ENCODE data around the gene ASTN2. TPM values are rescaled to one million over a fixed set of nuclear protein-coding genes. Genes with fewer than 3 reads are reported as not detected.

The ASTN2 gene
- total RNA-seq, 1 experiment from 2014 or later, result 1.8 TPM

DNA sequence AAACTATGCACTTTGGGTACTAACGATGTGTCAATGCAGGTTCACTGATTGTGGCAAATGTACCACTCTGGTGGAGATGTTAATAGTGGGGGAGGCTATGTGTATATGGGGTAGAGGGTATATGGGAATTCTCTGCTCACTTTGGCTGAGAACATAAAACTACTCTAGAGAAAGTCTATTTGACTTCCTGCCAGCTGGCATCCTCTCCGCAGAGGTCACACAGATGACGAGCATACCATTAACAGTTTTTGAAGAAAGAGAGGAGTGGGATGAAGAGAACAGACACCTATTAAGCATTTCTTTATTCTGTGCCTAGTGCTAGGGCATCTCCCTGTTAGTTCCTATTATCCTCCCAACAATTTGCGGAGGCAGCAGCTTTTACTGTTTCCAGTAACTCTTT lies 786.1 kb downstream of the ASTN2 start:
- no peaks in the 10 kb centered on the region for H3K36me3 ChIP-seq
- no peak overlapping the region for H3K4me3 ChIP-seq
- no peak for DNase-seq (ENCODE audit: low read depth in 1 of 2, low spot score in 2 of 2)
- no peaks in the 10 kb centered on the region for H3K27me3 ChIP-seq (replicated peaks)
- no peaks in the 10 kb centered on the region for H3K4me1 ChIP-seq (replicated peaks)
- no peaks in the 10 kb centered on the region for H3K9me3 ChIP-seq (replicated peaks)
- H3K27ac ChIP-seq, result no peak overlapping the region

DNA sequence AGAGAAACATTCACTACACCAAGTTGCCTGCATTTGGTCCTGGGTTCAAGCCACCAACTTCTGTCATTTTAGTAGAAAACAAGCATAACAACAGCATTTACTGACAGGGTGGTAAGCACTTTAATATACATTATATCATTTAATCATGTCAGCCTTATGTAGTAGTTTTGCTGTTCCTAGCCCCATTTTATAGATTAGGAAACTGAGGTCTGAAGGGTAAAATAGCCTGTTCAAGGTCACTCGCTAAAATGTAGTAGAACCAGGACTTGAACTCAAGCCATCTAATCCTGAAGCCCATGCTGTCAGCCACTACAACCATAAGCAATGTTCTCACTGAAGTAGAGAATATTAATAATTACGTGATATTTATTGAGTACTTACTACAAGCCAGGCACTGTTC lies 787.4 kb downstream of the ASTN2 start:
- no peak for DNase-seq (ENCODE audit: low read depth in 1 of 2, low spot score in 2 of 2)
- no peaks in the 10 kb centered on the region for H3K27me3 ChIP-seq (replicated peaks)
- H3K9me3 ChIP-seq (replicated peaks), result no peaks in the 10 kb centered on the region
- no peak overlapping the region for H3K27ac ChIP-seq
- no peaks in the 10 kb centered on the region for H3K36me3 ChIP-seq
- H3K4me1 ChIP-seq (replicated peaks), result no peaks in the 10 kb centered on the region
- no peak overlapping the region for H3K4me3 ChIP-seq

GRCh38 chr9:116626762-116627161 lies 788.1 kb downstream of the ASTN2 start:
- no peaks in the 10 kb centered on the region for H3K36me3 ChIP-seq
- no peak overlapping the region for H3K27ac ChIP-seq
- no peaks in the 10 kb centered on the region for H3K27me3 ChIP-seq (replicated peaks)
- no peaks in the 10 kb centered on the region for H3K4me1 ChIP-seq (replicated peaks)
- no peaks in the 10 kb centered on the region for H3K9me3 ChIP-seq (replicated peaks)
- H3K4me3 ChIP-seq, result no peak overlapping the region
- DNase-seq (ENCODE audit: low read depth in 1 of 2, low spot score in 2 of 2), result no peak

- Histone ChIP-seq H3K36me3 (no peaks in the 10 kb centered on the region), H3K9me3 (replicated peaks) (no peaks in the 10 kb centered on the region), H3K4me1 (replicated peaks) (no peaks in the 10 kb centered on the region), H3K27ac (no peak overlapping the region), H3K4me3 (no peak overlapping the region), H3K27me3 (replicated peaks) (no peaks in the 10 kb centered on the region)
- no peak for DNase-seq (ENCODE audit: low read depth in 1 of 2, low spot score in 2 of 2)
These were observed 791.1 kb downstream of the ASTN2 start for GRCh38 chr9:116623715-116624114.

- no peaks in the 10 kb centered on the region for H3K27me3 ChIP-seq (replicated peaks)
- H3K27ac ChIP-seq, result no peak overlapping the region
- H3K36me3 ChIP-seq, result no peaks in the 10 kb centered on the region
- no peaks in the 10 kb centered on the region for H3K9me3 ChIP-seq (replicated peaks)
- H3K4me3 ChIP-seq, result no peak overlapping the region
- no peak for DNase-seq (ENCODE audit: low read depth in 1 of 2, low spot score in 2 of 2)
- no peaks in the 10 kb centered on the region for H3K4me1 ChIP-seq (replicated peaks)
These were observed 797.5 kb downstream of the ASTN2 start for GRCh38 chr9:116617389-116617788.

DNA sequence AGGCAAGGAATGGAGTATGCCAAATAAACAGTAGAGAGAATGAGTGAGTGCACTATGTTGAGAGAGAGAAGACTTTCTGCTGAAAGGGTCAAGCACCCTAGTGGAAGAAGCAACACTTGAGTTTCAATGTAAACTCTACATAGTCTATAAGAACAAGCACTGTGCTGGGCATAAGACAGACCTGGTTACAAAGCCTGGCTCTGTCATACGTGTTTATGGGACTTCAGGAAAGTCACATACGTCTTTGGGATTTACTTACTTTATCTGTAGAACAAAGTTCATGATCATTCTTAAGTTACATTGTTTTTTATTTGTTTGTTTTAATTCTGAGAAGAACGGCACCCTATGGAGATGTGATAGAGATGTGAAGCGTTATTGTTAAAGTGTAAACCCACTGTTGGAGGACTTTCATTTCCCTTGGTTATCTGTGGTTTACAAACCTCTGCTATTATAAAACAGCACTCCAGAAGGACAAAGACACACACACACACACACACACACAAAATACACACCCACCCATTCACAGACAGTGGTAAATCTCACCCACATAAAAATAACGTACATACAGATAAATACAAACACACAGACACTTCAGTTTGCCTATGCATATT lies 798.4 kb downstream of the ASTN2 start:
- H3K4me1 ChIP-seq (replicated peaks), result no peaks in the 10 kb centered on the region
- H3K9me3 ChIP-seq (replicated peaks), result no peaks in the 10 kb centered on the region
- no peak for DNase-seq (ENCODE audit: low read depth in 1 of 2, low spot score in 2 of 2)
- no peaks in the 10 kb centered on the region for H3K36me3 ChIP-seq
- H3K4me3 ChIP-seq, result no peak overlapping the region
- no peak overlapping the region for H3K27ac ChIP-seq
- no peaks in the 10 kb centered on the region for H3K27me3 ChIP-seq (replicated peaks)

DNA sequence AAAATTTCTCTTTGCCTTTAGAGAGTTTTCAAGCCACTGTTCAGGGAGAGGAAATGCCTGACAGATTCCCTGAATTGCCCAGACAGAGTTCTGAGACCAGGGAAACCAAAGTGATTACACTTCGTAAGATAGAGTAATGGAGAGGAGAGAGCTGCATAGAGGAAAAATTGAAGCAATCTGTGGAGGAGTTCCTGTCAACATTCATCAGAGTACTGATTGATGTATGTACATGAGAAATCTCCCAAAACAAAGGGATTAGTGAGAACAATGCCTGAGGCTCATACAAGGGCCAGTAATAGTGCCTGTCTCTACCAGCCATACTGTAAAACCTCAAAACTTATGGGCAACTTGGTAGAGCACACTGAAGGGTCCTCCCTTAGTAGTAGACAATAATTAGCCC lies 806.8 kb downstream of the ASTN2 start:
- no peaks in the 10 kb centered on the region for H3K4me1 ChIP-seq (replicated peaks)
- no peak for DNase-seq (ENCODE audit: low read depth in 1 of 2, low spot score in 2 of 2)
- H3K4me3 ChIP-seq, result no peak overlapping the region
- no peaks in the 10 kb centered on the region for H3K27me3 ChIP-seq (replicated peaks)
- H3K9me3 ChIP-seq (replicated peaks), result no peaks in the 10 kb centered on the region; the same call in 1 of the 2 replicates
- H3K27ac ChIP-seq, result no peak overlapping the region
- no peaks in the 10 kb centered on the region for H3K36me3 ChIP-seq

DNA sequence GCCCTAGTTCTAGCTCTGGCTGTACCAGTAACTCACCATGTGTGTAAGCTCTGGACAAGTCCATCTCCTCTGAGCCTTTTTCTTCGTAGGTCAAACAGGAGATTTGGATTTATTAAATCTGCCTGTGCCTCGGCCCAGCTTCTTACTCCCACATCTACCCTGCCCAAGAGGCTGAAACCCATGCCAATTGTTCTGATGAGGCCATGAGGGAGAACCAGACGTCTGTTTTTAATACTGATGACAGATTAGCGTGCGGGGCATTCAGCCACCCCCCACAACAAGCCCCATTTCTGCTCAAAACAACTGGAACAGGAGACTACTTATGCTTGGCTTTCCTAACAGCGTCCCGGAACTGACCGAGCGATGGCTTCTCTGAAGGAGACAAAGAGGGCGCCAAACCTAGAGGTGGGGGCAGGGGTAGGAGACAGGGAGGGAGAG lies 808.9 kb downstream of the ASTN2 start:
- no peaks in the 10 kb centered on the region for H3K27me3 ChIP-seq (replicated peaks)
- no peaks in the 10 kb centered on the region for H3K4me1 ChIP-seq (replicated peaks)
- H3K4me3 ChIP-seq, result no peak overlapping the region
- no peak overlapping the region for H3K27ac ChIP-seq
- H3K9me3 ChIP-seq (replicated peaks), result no peaks in the 10 kb centered on the region; the same call in 1 of the 2 replicates
- H3K36me3 ChIP-seq, result no peaks in the 10 kb centered on the region
- no peak for DNase-seq (ENCODE audit: low read depth in 1 of 2, low spot score in 2 of 2)

- no peak for DNase-seq (ENCODE audit: low read depth in 1 of 2, low spot score in 2 of 2)
- Histone ChIP-seq H3K27ac (no peak overlapping the region), H3K4me3 (no peak overlapping the region), H3K27me3 (replicated peaks) (no peaks in the 10 kb centered on the region), H3K4me1 (replicated peaks) (no peaks in the 10 kb centered on the region), H3K36me3 (no peaks in the 10 kb centered on the region), H3K9me3 (replicated peaks) (no peaks in the 10 kb centered on the region; the same call in 1 of the 2 replicates)
These were observed 809.8 kb downstream of the ASTN2 start for GRCh38 chr9:116605060-116605459.

DNA sequence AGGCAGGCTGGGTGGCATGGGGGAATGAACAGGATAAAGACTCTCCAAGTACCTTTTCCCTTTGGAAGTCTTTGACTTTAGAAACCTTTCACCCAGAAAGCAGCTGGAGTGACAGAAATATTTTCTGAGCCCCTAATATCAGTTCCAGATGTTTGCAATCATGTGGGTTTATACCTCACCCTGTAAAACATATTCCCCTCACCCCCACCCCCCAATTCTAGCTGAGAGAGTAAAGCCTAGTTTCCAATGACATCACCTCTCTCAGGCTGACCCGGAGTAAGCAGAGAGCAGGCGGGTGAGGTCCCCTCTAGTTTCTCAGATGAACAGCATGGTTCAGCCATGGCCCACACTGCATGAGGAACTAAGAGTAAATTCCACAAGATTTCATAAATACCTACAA lies 810.6 kb downstream of the ASTN2 start:
- Histone ChIP-seq H3K27me3 (replicated peaks) (no peaks in the 10 kb centered on the region), H3K27ac (no peak overlapping the region), H3K4me1 (replicated peaks) (no peaks in the 10 kb centered on the region), H3K9me3 (replicated peaks) (no peaks in the 10 kb centered on the region; the same call in 1 of the 2 replicates), H3K36me3 (no peaks in the 10 kb centered on the region), H3K4me3 (no peak overlapping the region)
- no peak for DNase-seq (ENCODE audit: low read depth in 1 of 2, low spot score in 2 of 2)

GRCh38 chr9:116599342-116599884 lies 815.4 kb downstream of the ASTN2 start:
- Histone ChIP-seq H3K36me3 (no peaks in the 10 kb centered on the region), H3K27me3 (replicated peaks) (no peaks in the 10 kb centered on the region), H3K4me1 (replicated peaks) (no peaks in the 10 kb centered on the region), H3K27ac (no peak overlapping the region), H3K9me3 (replicated peaks) (no peaks in the 10 kb centered on the region), H3K4me3 (no peak overlapping the region)
- DNase-seq (ENCODE audit: low read depth in 1 of 2, low spot score in 2 of 2), result no peak

- Histone ChIP-seq H3K36me3 (no peaks in the 10 kb centered on the region), H3K4me3 (no peak overlapping the region), H3K4me1 (replicated peaks) (no peaks in the 10 kb centered on the region), H3K27me3 (replicated peaks) (no peaks in the 10 kb centered on the region), H3K9me3 (replicated peaks) (no peaks in the 10 kb centered on the region), H3K27ac (no peak overlapping the region)
- DNase-seq (ENCODE audit: low read depth in 1 of 2, low spot score in 2 of 2), result no peak
These were observed 818.2 kb downstream of the ASTN2 start for GRCh38 chr9:116596646-116597045.

DNA sequence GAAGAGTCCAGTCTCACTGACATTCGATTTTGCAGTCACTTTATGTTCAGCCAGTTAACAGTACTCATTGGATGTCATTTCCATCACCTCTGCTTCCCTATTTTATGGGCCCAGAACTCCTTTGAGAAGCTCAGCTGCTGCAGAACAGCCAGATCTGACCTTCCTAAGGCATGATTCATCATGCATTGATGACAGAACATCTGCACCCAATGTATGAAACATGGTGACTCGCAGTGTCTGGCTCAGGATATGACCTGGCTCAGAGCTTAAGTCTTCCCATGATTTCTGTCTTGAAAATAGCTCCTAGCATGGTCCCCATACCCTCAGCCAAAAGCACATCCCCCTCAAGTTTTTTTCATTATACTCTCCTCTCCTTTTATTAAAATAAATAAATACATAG lies 820.3 kb downstream of the ASTN2 start:
- Histone ChIP-seq H3K36me3 (no peaks in the 10 kb centered on the region), H3K9me3 (replicated peaks) (no peaks in the 10 kb centered on the region), H3K4me1 (replicated peaks) (no peaks in the 10 kb centered on the region), H3K4me3 (no peak overlapping the region), H3K27ac (no peak overlapping the region), H3K27me3 (replicated peaks) (no peaks in the 10 kb centered on the region)
- peak in 1 of 2 experiments; percentile 5 for DNase-seq (ENCODE audit: low read depth in 1 of 2, low spot score in 2 of 2)

- Histone ChIP-seq H3K4me3 (no peak overlapping the region), H3K27me3 (replicated peaks) (no peaks in the 10 kb centered on the region), H3K4me1 (replicated peaks) (no peaks in the 10 kb centered on the region), H3K36me3 (peaks cover 3% of the 10 kb centered on the region; the same call in 1 of the 2 replicates), H3K27ac (no peak overlapping the region), H3K9me3 (replicated peaks) (no peaks in the 10 kb centered on the region; the same call in 1 of the 2 replicates)
- DNase-seq (ENCODE audit: low read depth in 1 of 2, low spot score in 2 of 2), result no peak
These were observed 821.9 kb downstream of the ASTN2 start for GRCh38 chr9:116592970-116593369.
